Activated naive CD4-positive, alpha-beta T cell treated with anti-CD3 and anti-CD28 coated beads for 36 hours (primary cell): Measurements from ENCODE around the gene TTC34. TPM values are rescaled to one million over a fixed set of nuclear protein-coding genes. Genes with fewer than 3 reads are reported as not detected.
A peak's percentile ranks its signal among the peaks of the same experiment; 100 is the strongest.

Experiments used
- CTCF ChIA-PET: fragments of 350-600 bp; sonication (Branson Sonifier 250); formaldehyde crosslinking; loops from one replicate; lab custom pipeline; 2021; ENCODE audit warnings: antibody characterized with exemption; lab: Charles Lee
- DNase-seq: peaks from one replicate; pipeline ENCODE4 v3.0.0-alpha.2; 2020
- H3K27ac Mint-ChIP-seq: one replicate; pipeline ENCODE4 v1.8.0; 2021; ENCODE audit warnings: mild to moderate bottlenecking, mixed read lengths
- H3K27me3 Mint-ChIP-seq: one replicate; pipeline ENCODE4 v1.8.0; 2021; ENCODE audit warnings: low read depth, mixed read lengths
- H3K36me3 Mint-ChIP-seq: one replicate; pipeline ENCODE4 v1.8.0; 2021; ENCODE audit warnings: low read depth, mixed read lengths
- H3K4me1 Mint-ChIP-seq: one replicate; pipeline ENCODE4 v1.8.0; 2021; ENCODE audit warnings: low read depth, mixed read lengths
- H3K4me3 Mint-ChIP-seq: one replicate; pipeline ENCODE4 v1.8.0; 2021; ENCODE audit warnings: mild to moderate bottlenecking, moderate library complexity, mixed read lengths
- H3K9me3 Mint-ChIP-seq: one replicate; pipeline ENCODE4 v1.8.0; 2021; ENCODE audit warnings: mixed read lengths
- intact Hi-C: fragments of 100-400 bp; cut with micrococcal nuclease; formaldehyde crosslinking; loops from one replicate; pipeline ENCODE4 v1.15.1; 2023
- total RNA-seq, 2 experiments: library from RNA; stranded (reverse); gene quantifications; one replicate each; pipeline ENCODE4 v1.2.3, GENCODE V29; 2021

Gene TTC34, protein sequence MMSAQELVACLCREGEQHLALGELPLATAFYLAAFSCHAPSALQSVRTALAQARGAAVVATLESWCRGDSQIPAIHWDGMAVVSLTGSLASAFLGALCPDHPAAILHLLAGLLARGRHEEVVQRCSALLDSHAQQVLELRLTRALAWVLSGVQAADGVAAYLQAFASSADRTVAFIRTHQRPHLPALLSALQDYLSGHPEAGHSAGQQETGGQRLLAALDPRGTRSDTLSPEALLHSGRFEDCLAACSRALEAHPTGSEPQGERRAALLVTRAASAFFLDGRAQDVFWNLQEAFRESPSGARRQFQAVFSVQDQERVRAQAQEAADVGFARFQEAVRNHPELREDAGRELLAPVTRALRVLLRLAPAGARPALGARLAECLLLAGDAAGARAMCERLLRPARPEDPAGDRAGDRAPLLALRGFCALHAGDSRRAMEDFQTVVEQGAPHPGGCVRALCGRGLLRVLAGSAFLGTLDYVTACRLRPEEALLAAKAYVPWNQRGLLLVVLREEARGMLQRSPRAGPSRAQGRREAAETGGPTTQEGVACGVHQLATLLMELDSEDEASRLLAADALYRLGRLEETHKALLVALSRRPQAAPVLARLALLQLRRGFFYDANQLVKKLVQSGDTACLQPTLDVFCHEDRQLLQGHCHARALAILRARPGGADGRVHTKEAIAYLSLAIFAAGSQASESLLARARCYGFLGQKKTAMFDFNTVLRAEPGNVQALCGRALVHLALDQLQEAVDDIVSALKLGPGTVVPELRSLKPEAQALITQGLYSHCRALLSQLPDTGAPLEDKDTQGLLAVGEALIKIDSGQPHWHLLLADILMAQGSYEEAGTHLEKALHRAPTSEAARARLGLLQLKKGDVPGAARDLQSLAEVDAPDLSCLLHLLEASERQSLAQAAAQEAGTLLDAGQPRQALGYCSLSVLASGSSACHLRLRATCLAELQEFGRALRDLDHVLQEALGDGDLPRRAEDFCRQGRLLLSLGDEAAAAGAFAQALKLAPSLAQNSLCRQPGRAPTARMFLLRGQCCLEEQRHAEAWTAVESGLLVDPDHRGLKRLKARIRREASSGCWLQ
- total RNA-seq: 1 to 10 TPM in 1 of 2 experiments, under 1 TPM in 1; 0.91 to 1.1 TPM

DNA sequence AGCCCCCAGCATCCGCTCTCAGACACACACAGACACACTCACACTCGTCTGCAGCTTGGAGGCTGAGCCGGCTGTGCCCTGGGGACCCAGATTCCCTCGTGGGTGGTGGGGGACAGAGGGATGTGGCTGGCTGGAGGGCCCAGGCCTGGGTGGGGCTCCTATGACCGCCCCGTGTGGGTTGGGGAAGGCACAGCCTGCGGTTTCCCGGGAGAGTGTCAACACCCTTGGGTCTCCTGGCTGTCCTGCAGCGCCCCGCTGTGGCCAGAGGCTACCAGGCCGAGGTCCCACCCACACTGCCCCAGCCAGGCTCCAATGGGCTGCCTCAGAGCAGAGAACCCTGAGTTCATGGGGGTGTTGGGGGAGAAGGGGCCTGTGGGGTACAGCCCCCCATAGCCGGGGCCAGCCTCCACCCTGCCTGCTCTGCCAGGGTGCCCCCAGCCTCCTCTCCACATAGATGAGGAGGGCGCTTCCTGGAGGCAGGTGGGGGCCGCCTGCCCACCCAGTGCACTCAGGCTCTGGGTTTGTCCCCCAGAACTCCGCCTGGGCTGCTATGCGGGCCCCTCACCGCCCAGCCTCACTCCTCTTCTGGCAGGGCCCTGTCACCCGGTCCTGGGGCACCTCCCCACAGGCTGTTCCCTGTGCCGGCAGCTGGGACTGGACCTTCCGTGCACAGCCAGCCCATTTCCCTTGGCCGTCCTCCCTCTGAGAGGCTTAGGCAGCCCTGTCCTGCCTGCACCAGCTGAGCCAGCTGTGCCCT is at the start of gene TTC34:
Gene TTC34 (minus strand): TSS at position 159 of the 757 bp plus-strand sequence. CDS start 866 bp downstream, outside the sequence.
- CTCF ChIA-PET: interaction anchor here (1.4 kb wide), 1 partner anchor 14 kb away, joined by 4 read pairs; no protein-coding TSS in a partner anchor
- H3K4me1 Mint-ChIP-seq: no peaks in the 10 kb centered on the region
- no peak within 1 kb of the TSS for H3K4me3 Mint-ChIP-seq
- H3K27me3 Mint-ChIP-seq: peaks cover 7% of the 10 kb centered on the region
- no peaks in the 10 kb centered on the region for H3K9me3 Mint-ChIP-seq
- H3K36me3 Mint-ChIP-seq: no peaks in the 10 kb centered on the region
- no peak within 1 kb of the TSS for H3K27ac Mint-ChIP-seq
- intact Hi-C loops: loop anchor here (10.0 kb wide), 1 partner anchor 387 kb away; the partner anchor contains the start of gene PEX10
- peak; percentile 68 for DNase-seq

DNA sequence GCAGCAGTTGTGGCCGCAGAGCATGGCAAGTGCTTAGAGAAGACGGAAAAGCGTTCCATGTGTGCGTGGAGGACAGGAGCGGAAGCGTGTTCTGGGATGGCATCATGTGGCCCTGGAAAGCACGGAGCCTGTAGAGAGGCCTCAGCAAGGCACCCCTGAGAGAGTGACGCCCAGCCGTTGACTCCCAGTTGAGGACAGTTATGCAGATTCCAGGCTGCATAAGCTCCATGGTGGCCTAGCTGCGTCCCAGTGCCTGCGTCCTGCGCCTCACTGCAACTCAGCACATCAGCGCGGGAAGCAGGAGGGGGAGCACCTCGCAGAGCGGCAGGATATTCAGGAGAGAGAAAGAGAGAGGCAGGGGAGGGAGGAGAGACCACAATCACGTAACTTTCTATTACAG is 49.0 kb upstream of the TTC34 start:
- CTCF ChIA-PET: no interaction called here
- Mint-ChIP-seq H3K36me3 (no peaks in the 10 kb centered on the region), H3K4me3 (no peak overlapping the region), H3K4me1 (peaks cover 12% of the 10 kb centered on the region), H3K27ac (no peak overlapping the region), H3K9me3 (no peaks in the 10 kb centered on the region), H3K27me3 (no peaks in the 10 kb centered on the region)
- intact Hi-C loops: no loop called here
- DNase-seq: no peak

DNA sequence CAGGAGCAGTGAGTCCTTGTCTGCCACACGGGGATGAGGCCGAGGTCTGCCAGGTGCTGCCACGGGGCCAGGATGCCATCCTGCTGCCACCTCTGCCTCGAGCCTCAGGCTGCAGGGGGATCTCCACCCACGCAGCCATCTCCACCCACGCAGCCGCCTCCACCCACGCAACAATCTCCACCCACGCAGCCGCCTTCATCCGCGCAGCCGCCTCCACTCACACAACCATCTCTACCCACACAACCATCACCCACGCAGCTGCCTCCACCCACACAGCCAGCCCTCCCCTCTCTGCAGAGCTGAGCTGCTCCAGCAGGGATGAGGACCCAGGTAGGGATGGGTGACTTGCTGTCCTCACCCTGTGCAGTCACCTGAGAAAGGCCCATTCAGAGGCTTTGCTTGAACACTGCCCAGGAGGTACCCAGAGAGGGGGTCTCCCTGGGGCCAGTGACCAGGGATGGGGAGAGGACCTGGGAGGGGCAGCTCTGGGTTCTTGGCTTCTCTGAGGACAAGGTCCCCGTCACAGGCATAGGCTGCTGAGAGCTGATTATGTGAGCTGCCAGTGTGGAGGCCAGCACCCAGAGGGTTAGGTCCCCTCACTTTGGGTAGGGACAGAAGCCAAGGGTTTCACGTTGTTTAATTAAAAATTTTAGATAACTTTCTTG is 46.6 kb upstream of the TTC34 start:
- Mint-ChIP-seq H3K27ac (no peak overlapping the region), H3K36me3 (no peaks in the 10 kb centered on the region), H3K9me3 (no peaks in the 10 kb centered on the region), H3K4me3 (no peak overlapping the region), H3K27me3 (no peaks in the 10 kb centered on the region), H3K4me1 (peaks cover 12% of the 10 kb centered on the region)
- intact Hi-C loops: no loop called here
- CTCF ChIA-PET: no interaction called here
- no peak for DNase-seq

DNA sequence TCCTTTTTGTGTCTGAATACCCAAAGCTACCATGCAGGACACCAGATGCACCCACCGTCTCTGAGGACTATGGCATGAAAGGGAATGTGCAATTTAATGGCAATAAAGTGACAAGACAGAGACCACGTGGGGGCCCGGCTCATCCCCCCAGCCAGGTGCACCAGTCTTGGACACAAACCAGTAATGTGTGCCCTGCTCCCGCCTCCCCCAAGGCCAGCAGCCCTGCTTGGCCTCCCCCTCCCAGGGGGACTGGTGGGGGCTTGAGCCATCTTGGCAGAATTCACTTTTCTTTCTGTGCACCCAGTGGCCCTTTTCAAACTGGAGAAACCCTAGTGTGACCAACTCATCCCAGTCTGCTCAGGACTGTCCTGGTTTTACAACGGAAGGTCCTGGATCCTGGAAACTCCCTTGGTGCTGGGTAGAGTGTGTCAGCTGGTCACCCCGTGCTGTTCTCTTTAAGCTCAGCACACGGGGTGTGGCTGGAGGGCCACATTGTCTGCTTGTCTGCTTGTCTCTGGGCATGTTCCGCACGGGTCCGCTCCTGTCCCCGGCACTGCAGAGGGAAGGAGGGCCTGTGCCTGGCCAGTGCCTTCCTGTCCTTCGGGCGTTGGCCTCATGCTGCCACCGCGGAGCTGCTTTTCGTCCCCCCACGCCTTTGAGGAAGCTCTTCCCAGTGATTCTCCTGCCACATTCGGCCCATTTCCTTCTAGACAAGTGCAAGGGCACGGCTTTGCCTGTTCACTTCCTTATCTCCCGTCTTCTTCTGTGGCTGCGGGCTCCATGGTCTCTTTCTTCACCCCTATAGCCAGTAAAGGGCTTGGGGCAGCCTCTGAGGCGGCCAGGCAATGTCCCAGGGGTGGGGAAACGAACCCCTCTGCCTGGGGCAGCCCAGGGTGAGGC is 45.8 kb upstream of the TTC34 start:
- no peak for DNase-seq
- H3K9me3 Mint-ChIP-seq: no peaks in the 10 kb centered on the region
- H3K4me1 Mint-ChIP-seq: peaks cover 12% of the 10 kb centered on the region
- H3K27ac Mint-ChIP-seq: no peak overlapping the region
- no peaks in the 10 kb centered on the region for H3K27me3 Mint-ChIP-seq
- no peak overlapping the region for H3K4me3 Mint-ChIP-seq
- intact Hi-C loops: no loop called here
- CTCF ChIA-PET: no interaction called here
- no peaks in the 10 kb centered on the region for H3K36me3 Mint-ChIP-seq

DNA sequence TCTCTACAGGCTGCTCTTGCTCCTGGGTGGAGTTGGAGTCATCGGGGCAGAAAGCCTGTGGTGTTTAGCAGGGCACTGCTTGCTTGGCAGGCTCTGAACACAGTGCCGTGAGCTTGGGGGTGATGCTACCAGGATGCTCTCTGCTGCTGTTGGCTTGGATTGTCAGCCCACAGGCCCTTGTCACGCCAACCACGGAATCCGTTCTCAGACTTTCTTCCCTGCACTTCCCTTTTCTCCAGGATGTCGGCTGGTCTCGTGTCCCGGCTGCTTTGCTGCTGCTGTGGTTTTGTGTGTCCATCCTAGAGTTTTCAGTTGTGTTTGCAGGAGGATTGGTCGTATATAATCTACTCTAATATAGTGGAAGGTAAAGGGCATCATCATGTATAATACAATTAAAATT is 44.4 kb upstream of the TTC34 start:
- Mint-ChIP-seq H3K27ac (no peak overlapping the region), H3K4me1 (peaks cover 14% of the 10 kb centered on the region), H3K4me3 (no peak overlapping the region), H3K27me3 (no peaks in the 10 kb centered on the region), H3K36me3 (no peaks in the 10 kb centered on the region), H3K9me3 (no peaks in the 10 kb centered on the region)
- no peak for DNase-seq
- intact Hi-C loops: no loop called here
- CTCF ChIA-PET: no interaction called here

DNA sequence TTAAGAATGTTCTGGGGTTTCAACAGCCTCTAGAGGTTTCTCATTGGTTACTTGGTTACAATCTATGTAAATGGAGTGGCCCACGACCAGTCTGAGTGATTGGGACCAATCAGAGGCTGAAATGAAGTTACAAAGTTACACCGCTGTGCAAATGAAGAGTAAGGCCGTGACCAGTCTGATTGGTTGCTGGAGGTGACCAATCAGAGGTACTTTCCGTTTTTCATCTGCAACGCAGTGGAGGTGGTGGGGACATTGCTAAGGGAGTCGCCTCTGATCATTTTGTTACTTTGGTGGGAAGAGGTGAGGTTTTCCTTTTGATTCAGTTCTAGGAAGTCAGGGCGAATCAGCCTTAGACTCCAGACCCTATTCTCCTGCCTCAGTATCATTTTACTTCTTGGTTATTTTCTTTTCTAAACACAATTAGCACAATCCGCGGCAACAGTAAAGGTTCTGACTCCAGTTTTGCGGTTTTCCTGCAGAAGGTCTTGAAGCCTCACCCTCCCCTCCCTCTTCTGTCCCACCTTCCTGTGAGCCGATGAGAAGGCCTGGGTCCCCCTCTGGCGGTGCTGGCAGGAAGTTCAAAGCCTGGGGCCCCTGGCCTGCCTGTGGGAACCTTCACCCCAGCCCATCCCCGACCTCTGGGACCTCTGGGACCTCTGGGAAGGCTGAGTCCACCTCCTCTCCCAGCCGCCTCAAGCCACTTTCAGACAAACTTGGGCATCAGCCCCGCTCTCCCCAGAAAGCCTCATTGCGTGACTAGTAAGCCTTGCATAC is 38.7 kb upstream of the TTC34 start:
- Mint-ChIP-seq H3K36me3 (no peaks in the 10 kb centered on the region), H3K9me3 (no peaks in the 10 kb centered on the region), H3K4me3 (peak overlapping the region; percentile 72), H3K4me1 (peaks cover 16% of the 10 kb centered on the region), H3K27me3 (no peaks in the 10 kb centered on the region), H3K27ac (peak overlapping the region; percentile 73)
- intact Hi-C loops: loop anchor here (1.0 to 5.0 kb wide), 3 partner anchors 18 to 425 kb away; no protein-coding TSS in a partner anchor
- CTCF ChIA-PET: interaction anchor here (0.9 to 1.0 kb wide), 2 partner anchors 18 to 182 kb away, joined by 3 to 4 read pairs; no protein-coding TSS in a partner anchor
- DNase-seq: peak; percentile 80

DNA sequence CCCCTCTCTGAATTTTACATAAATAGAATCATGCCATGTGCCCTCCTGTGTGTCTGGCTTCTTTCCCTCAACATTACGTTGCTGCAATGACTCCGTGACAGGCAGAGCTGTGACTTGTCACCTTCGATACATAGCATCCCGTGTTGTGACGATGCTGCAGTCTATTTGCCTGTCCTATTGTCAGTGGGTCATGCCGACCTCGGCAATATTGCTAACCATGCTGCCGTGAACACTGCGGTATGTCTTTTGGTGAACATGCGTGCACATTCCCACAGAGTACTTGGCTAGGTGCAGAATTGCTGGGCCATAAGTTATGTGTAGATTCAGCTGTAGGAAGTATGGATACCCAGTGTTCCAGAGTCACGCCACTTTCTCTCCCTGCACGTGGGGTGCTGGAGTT is 36.3 kb upstream of the TTC34 start:
- intact Hi-C loops: no loop called here
- no peaks in the 10 kb centered on the region for H3K27me3 Mint-ChIP-seq
- H3K36me3 Mint-ChIP-seq: no peaks in the 10 kb centered on the region
- H3K4me3 Mint-ChIP-seq: no peak overlapping the region
- CTCF ChIA-PET: no interaction called here
- DNase-seq: no peak
- no peaks in the 10 kb centered on the region for H3K9me3 Mint-ChIP-seq
- H3K27ac Mint-ChIP-seq: no peak overlapping the region
- H3K4me1 Mint-ChIP-seq: peaks cover 18% of the 10 kb centered on the region

DNA sequence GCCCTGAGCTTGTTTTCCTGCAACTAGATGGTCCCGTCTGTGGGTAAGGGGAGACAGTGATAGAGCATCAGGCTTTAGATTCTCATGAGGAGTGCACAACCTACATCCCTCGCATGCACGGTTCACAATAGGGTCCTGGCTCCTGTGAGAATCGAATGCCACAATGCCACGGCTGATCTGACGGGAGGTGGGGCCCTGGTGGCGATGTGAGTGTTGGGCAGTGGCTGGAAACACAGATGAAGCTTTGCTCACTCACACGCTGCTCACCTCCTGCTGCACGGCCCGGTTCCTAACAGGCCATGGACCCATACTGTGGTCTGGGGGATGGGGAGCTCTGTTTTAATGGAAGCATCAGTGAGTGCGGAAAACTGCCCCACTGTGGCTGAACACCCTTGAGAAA is 35.8 kb upstream of the TTC34 start:
- no peak overlapping the region for H3K27ac Mint-ChIP-seq
- H3K9me3 Mint-ChIP-seq: no peaks in the 10 kb centered on the region
- H3K4me3 Mint-ChIP-seq: no peak overlapping the region
- no peaks in the 10 kb centered on the region for H3K36me3 Mint-ChIP-seq
- no peak for DNase-seq
- peaks cover 18% of the 10 kb centered on the region for H3K4me1 Mint-ChIP-seq
- CTCF ChIA-PET: no interaction called here
- intact Hi-C loops: no loop called here
- no peaks in the 10 kb centered on the region for H3K27me3 Mint-ChIP-seq

DNA sequence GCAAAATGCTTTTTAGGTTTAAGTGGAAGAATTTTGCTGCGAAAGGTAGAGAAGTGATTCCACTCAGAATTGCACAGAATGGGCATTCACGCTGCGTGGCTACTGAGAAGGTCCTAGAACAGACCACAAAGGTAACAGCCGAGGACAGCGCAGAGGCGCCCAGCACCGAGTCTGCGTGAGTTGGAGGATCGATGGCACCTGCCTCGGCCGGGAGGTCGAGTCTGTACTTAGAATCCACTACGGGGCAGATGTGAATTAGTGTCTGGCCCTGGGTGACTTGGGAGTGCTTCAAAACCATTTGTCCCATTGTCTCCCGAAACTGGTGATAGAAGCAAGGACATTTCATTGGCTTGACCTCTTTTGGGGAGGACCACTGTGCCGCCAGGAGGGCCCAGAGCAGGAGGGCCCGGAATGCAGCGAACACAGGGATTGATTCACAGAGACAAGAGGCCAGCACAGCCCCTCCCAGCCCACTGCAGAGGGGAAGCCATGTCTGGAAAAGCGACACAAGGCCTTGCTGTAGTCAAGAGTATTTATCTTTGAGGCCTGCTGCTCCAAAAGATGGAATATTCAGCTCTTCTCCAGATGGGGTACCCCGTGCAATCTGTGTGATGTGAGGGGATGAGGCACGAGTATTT is 35.0 kb upstream of the TTC34 start:
- Mint-ChIP-seq H3K36me3 (no peaks in the 10 kb centered on the region), H3K9me3 (no peaks in the 10 kb centered on the region), H3K27ac (no peak overlapping the region), H3K4me3 (no peak overlapping the region), H3K4me1 (peaks cover 18% of the 10 kb centered on the region), H3K27me3 (no peaks in the 10 kb centered on the region)
- no peak for DNase-seq
- intact Hi-C loops: no loop called here
- CTCF ChIA-PET: no interaction called here

DNA sequence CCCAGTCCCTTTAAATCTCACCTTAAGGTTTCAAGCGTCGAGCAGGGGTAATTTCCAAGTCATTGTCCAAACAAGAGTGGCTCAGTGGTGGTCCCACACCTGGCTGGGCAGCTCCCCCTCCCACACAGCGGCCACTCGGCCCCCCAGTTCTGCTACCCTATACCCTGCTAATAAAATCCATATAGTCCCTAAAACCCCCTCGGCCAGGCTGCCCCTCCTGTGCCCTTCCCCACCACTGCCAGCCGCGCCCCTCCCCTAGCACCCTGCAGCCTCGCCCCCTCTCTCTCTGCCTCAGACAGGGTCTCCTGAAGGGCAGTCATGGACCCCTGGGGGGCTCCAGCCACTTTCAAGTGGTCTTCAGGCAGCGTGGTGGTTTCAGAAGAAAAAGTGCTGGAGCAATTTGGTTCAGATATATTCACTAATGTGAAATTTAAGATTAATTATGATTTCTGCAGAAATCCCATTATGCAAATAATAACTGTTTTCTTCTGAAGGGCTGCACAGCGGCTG is 34.2 kb upstream of the TTC34 start:
- Mint-ChIP-seq H3K9me3 (no peaks in the 10 kb centered on the region), H3K27me3 (no peaks in the 10 kb centered on the region), H3K36me3 (no peaks in the 10 kb centered on the region), H3K4me3 (no peak overlapping the region), H3K27ac (no peak overlapping the region), H3K4me1 (peaks cover 15% of the 10 kb centered on the region)
- DNase-seq: no peak
- intact Hi-C loops: no loop called here
- CTCF ChIA-PET: no interaction called here
